ENCODE data around the gene TMEM54.

TMEM54 gene

GRCh38 chr1:32900956-32901822 is at the start of gene TMEM54:
TMEM54 (minus strand) TSS chr1:32901389; CDS start chr1:32901238, 151 bp downstream.
- DNase-seq, result peak in 19 of 51 donors; percentile 17 to 69 (median 35)

GRCh38 chr1:32949519-32949918 is 48.3 kb upstream of the TMEM54 start:
- no peak for DNase-seq

GRCh38 chr1:32948905-32949304 is 47.7 kb upstream of the TMEM54 start:
- DNase-seq, result no peak

GRCh38 chr1:32948390-32948722 is 47.2 kb upstream of the TMEM54 start:
- no peak for DNase-seq

- DNase-seq, result no peak
Measured at GRCh38 chr1:32947669-32948389, 46.6 kb upstream of the TMEM54 start.

GRCh38 chr1:32946413-32946812 is 45.2 kb upstream of the TMEM54 start:
- DNase-seq, result no peak

GRCh38 chr1:32944180-32944579 is 43.0 kb upstream of the TMEM54 start:
- DNase-seq, result no peak

- peak in 1 of 51 donors; percentile 22 for DNase-seq
Measured at GRCh38 chr1:32939655-32940371, 38.6 kb upstream of the TMEM54 start.

- no peak for DNase-seq
Measured at GRCh38 chr1:32937061-32937460, 35.9 kb upstream of the TMEM54 start.

- no peak for DNase-seq
Measured at GRCh38 chr1:32934535-32934934, 33.3 kb upstream of the TMEM54 start.

GRCh38 chr1:32933742-32934322 is 32.6 kb upstream of the TMEM54 start:
- DNase-seq, result no peak

- no peak for DNase-seq
Measured at GRCh38 chr1:32931760-32932159, 30.6 kb upstream of the TMEM54 start.

- DNase-seq, result no peak
Measured at GRCh38 chr1:32929366-32929765, 28.2 kb upstream of the TMEM54 start.

- DNase-seq, result no peak
Measured at GRCh38 chr1:32928715-32929114, 27.5 kb upstream of the TMEM54 start.

GRCh38 chr1:32928285-32928684 is 27.1 kb upstream of the TMEM54 start:
- DNase-seq, result no peak

- DNase-seq, result no peak
Measured at GRCh38 chr1:32927441-32927840, 26.3 kb upstream of the TMEM54 start.

GRCh38 chr1:32926562-32926961 is 25.4 kb upstream of the TMEM54 start:
- no peak for DNase-seq

GRCh38 chr1:32925403-32926162 is 24.4 kb upstream of the TMEM54 start:
- DNase-seq, result peak in 1 of 51 donors; percentile 5

GRCh38 chr1:32924881-32925344 is 23.7 kb upstream of the TMEM54 start:
- peak in 5 of 51 donors; percentile 5 to 18 (median 12) for DNase-seq

GRCh38 chr1:32920833-32921232 is 19.6 kb upstream of the TMEM54 start:
- peak in 2 of 51 donors; percentile 7 to 26 for DNase-seq

All from hypothalamus (tissue), 51 donors.